Measurements from ENCODE around the gene ZC3H12A. TPM values are rescaled to one million over a fixed set of nuclear protein-coding genes. Genes with fewer than 3 reads are reported as not detected.

ZC3H12A gene
- total and polyA plus RNA-seq, 4 donors, result 2.1 to 10.9 (median 3.0) TPM

DNA sequence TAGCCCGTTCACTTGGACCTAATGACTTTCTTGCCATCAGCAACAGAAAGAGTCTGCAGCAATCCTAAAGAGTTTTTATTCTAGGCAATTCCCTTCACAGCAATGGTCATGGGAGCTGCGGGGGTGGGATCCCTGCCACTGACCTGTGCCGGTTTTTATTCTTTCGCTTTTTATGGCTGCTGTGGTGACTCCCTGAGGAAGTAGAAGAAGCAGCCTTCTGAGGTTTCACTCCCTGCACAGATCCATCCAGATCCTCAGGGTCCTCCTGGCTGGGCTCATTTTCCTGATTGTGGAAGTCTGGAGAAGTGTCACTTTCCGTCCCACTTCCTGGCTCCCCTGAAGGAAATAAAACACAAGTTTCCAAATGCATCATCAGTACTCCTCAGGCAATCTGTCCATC is 27.3 kb downstream of the ZC3H12A start:
- H3K36me3 ChIP-seq (ENCODE audit: control insufficient read depth in 4 of 4, insufficient read depth in 3 of 4, low read depth in 1 of 4, low read length in 3 of 4), result peaks cover 4 to 25% (median 16%) of the 10 kb centered on the region in 4 donors
- H3K9ac ChIP-seq (ENCODE audit: low read depth in 1 of 2, low read length in 2 of 2), result no peak overlapping the region
- TF ChIP-seq FOXA2 (IDR thresholded peaks at IDR 0.05) (no peak), HNF4G (IDR thresholded peaks at IDR 0.05) (no peak), SP1 (IDR thresholded peaks at IDR 0.05) (no peak), RAD21 (IDR thresholded peaks at IDR 0.05) (no peak), JUND (IDR thresholded peaks at IDR 0.05) (no peak), GABPA (IDR thresholded peaks at IDR 0.05 in 1 of 2, conservative IDR thresholded peaks at IDR 0.05 in 1 of 2) (no peak), TAF1 (conservative IDR thresholded peaks at IDR 0.05) (no peak), EGR1 (IDR thresholded peaks at IDR 0.05; ENCODE audit: low read depth in 2 of 2) (no peak), NR2F2 (IDR thresholded peaks at IDR 0.05) (no peak), FOXA1 (IDR thresholded peaks at IDR 0.05) (no peak), RXRA (IDR thresholded peaks at IDR 0.05) (no peak), HNF4A (conservative IDR thresholded peaks at IDR 0.05) (no peak), YY1 (IDR thresholded peaks at IDR 0.05) (no peak)
- TF ChIP-seq, protein P1, sequence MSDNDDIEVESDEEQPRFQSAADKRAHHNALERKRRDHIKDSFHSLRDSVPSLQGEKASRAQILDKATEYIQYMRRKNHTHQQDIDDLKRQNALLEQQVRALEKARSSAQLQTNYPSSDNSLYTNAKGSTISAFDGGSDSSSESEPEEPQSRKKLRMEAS (IDR thresholded peaks at IDR 0.05), result no peak
- TF ChIP-seq, protein P2, sequence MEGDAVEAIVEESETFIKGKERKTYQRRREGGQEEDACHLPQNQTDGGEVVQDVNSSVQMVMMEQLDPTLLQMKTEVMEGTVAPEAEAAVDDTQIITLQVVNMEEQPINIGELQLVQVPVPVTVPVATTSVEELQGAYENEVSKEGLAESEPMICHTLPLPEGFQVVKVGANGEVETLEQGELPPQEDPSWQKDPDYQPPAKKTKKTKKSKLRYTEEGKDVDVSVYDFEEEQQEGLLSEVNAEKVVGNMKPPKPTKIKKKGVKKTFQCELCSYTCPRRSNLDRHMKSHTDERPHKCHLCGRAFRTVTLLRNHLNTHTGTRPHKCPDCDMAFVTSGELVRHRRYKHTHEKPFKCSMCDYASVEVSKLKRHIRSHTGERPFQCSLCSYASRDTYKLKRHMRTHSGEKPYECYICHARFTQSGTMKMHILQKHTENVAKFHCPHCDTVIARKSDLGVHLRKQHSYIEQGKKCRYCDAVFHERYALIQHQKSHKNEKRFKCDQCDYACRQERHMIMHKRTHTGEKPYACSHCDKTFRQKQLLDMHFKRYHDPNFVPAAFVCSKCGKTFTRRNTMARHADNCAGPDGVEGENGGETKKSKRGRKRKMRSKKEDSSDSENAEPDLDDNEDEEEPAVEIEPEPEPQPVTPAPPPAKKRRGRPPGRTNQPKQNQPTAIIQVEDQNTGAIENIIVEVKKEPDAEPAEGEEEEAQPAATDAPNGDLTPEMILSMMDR (IDR thresholded peaks at IDR 0.05; ENCODE audit: low read depth, low read length, missing input control), result no peak
- TF ChIP-seq, protein P3, sequence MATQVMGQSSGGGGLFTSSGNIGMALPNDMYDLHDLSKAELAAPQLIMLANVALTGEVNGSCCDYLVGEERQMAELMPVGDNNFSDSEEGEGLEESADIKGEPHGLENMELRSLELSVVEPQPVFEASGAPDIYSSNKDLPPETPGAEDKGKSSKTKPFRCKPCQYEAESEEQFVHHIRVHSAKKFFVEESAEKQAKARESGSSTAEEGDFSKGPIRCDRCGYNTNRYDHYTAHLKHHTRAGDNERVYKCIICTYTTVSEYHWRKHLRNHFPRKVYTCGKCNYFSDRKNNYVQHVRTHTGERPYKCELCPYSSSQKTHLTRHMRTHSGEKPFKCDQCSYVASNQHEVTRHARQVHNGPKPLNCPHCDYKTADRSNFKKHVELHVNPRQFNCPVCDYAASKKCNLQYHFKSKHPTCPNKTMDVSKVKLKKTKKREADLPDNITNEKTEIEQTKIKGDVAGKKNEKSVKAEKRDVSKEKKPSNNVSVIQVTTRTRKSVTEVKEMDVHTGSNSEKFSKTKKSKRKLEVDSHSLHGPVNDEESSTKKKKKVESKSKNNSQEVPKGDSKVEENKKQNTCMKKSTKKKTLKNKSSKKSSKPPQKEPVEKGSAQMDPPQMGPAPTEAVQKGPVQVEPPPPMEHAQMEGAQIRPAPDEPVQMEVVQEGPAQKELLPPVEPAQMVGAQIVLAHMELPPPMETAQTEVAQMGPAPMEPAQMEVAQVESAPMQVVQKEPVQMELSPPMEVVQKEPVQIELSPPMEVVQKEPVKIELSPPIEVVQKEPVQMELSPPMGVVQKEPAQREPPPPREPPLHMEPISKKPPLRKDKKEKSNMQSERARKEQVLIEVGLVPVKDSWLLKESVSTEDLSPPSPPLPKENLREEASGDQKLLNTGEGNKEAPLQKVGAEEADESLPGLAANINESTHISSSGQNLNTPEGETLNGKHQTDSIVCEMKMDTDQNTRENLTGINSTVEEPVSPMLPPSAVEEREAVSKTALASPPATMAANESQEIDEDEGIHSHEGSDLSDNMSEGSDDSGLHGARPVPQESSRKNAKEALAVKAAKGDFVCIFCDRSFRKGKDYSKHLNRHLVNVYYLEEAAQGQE (IDR thresholded peaks at IDR 0.05), result no peak
- TF ChIP-seq, protein P4, sequence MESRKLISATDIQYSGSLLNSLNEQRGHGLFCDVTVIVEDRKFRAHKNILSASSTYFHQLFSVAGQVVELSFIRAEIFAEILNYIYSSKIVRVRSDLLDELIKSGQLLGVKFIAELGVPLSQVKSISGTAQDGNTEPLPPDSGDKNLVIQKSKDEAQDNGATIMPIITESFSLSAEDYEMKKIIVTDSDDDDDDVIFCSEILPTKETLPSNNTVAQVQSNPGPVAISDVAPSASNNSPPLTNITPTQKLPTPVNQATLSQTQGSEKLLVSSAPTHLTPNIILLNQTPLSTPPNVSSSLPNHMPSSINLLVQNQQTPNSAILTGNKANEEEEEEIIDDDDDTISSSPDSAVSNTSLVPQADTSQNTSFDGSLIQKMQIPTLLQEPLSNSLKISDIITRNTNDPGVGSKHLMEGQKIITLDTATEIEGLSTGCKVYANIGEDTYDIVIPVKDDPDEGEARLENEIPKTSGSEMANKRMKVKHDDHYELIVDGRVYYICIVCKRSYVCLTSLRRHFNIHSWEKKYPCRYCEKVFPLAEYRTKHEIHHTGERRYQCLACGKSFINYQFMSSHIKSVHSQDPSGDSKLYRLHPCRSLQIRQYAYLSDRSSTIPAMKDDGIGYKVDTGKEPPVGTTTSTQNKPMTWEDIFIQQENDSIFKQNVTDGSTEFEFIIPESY (IDR thresholded peaks at IDR 0.05), result no peak
- H3K27me3 ChIP-seq (ENCODE audit: control insufficient read depth in 4 of 4, insufficient read depth in 4 of 4, low read length in 3 of 4), result no peaks in the 10 kb centered on the region
- DNase-seq (ENCODE audit: low spot score), result no peak
- H3K4me1 ChIP-seq (ENCODE audit: control insufficient read depth in 4 of 4, insufficient read depth in 4 of 4, low read length in 3 of 4), result peaks cover 1 to 7% (median 6%) of the 10 kb centered on the region in 4 donors
- H3K4me3 ChIP-seq (ENCODE audit: low read depth in 1 of 3, low read length in 3 of 3), result no peak overlapping the region
- 95% methylated on average over 5 of the region's 5 CpGs for WGBS
- no peaks in the 10 kb centered on the region for H3K9me3 ChIP-seq (ENCODE audit: control insufficient read depth in 4 of 4, low read length in 3 of 4)
- H3K27ac ChIP-seq (ENCODE audit: low read depth in 1 of 2, low read length in 2 of 2), result no peak overlapping the region

DNA sequence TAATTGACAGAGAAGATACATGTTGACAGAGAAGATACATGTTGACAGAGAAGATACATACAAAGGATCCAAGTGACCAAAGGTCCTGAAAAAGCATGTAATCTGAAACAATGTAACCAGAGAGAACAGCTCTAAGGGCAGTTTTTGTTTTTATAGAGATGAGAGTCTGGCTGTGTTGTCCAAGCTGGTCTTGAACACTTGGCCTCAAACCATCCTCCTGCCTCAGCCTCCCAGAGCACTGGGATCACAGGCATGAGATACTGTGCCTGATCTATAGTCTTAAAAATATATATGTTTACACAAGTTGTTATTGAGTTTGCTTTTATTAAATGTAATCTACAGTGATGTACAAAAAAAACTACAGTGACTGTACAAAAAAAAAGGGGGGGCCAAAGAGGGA is 27.7 kb downstream of the ZC3H12A start:
- peaks cover 4 to 27% (median 16%) of the 10 kb centered on the region in 4 donors for H3K36me3 ChIP-seq (ENCODE audit: control insufficient read depth in 4 of 4, insufficient read depth in 3 of 4, low read depth in 1 of 4, low read length in 3 of 4)

More for the DNA sequence above, 27.7 kb downstream of the ZC3H12A start:
- no peaks in the 10 kb centered on the region for H3K27me3 ChIP-seq (ENCODE audit: control insufficient read depth in 4 of 4, insufficient read depth in 4 of 4, low read length in 3 of 4)
- H3K9me3 ChIP-seq (ENCODE audit: control insufficient read depth in 4 of 4, low read length in 3 of 4), result no peaks in the 10 kb centered on the region
- TF ChIP-seq FOXA2 (IDR thresholded peaks at IDR 0.05), result no peak
- no peak for TF ChIP-seq EGR1 (IDR thresholded peaks at IDR 0.05; ENCODE audit: low read depth in 2 of 2)
- TF ChIP-seq RAD21 (IDR thresholded peaks at IDR 0.05), result no peak
- TF ChIP-seq YY1 (IDR thresholded peaks at IDR 0.05), result no peak
- TF ChIP-seq, protein P4 (IDR thresholded peaks at IDR 0.05), result no peak
- no peak for TF ChIP-seq HNF4A (conservative IDR thresholded peaks at IDR 0.05)
- no peak for TF ChIP-seq NR2F2 (IDR thresholded peaks at IDR 0.05)
- no peak for TF ChIP-seq SP1 (IDR thresholded peaks at IDR 0.05)
- TF ChIP-seq GABPA (IDR thresholded peaks at IDR 0.05 in 1 of 2, conservative IDR thresholded peaks at IDR 0.05 in 1 of 2), result no peak
- TF ChIP-seq HNF4G (IDR thresholded peaks at IDR 0.05), result no peak
- TF ChIP-seq, protein P5, sequence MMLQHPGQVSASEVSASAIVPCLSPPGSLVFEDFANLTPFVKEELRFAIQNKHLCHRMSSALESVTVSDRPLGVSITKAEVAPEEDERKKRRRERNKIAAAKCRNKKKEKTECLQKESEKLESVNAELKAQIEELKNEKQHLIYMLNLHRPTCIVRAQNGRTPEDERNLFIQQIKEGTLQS (IDR thresholded peaks at IDR 0.05), result no peak
- TF ChIP-seq, protein P2 (IDR thresholded peaks at IDR 0.05; ENCODE audit: low read depth, low read length, missing input control), result no peak
- no peak overlapping the region for H3K27ac ChIP-seq (ENCODE audit: low read depth in 1 of 2, low read length in 2 of 2)
- DNase-seq (ENCODE audit: low spot score), result no peak
- H3K9ac ChIP-seq (ENCODE audit: low read depth in 1 of 2, low read length in 2 of 2), result no peak overlapping the region
- H3K4me3 ChIP-seq (ENCODE audit: low read depth in 1 of 3, low read length in 3 of 3), result no peak overlapping the region
- peaks cover 1 to 7% (median 6%) of the 10 kb centered on the region in 4 donors for H3K4me1 ChIP-seq (ENCODE audit: control insufficient read depth in 4 of 4, insufficient read depth in 4 of 4, low read length in 3 of 4)
